Measurements from ENCODE around the gene TNNI3K.

Gene TNNI3K

DNA sequence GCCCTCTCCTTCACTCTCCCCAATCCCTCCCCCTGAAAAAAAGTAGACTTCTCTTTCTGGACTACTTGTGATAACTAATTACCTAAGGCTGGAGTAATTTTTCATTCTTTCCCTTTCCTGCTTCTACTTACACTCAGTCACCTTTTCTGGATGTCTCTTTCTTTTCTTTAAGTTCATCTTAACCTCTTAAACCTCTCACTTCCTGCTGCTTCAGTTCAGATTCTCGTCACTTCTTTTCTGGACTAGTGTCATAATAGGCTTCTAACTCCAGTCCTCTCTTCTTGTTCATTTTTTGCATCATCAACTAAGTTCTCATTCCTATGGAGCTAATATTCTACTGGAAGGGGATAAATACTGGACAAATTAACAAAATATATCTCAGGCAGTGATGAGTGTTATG is 201.8 kb downstream of the TNNI3K start:
- no peak for DNase-seq (ENCODE audit: low read depth)

- DNase-seq (ENCODE audit: low read depth) = no peak
These were observed 216.8 kb downstream of the TNNI3K start for GRCh38 chr1:74452035-74452434.

- DNase-seq (ENCODE audit: low read depth) = no peak
These were observed 218.1 kb downstream of the TNNI3K start for GRCh38 chr1:74453277-74453676.

GRCh38 chr1:74455390-74455789 is 220.2 kb downstream of the TNNI3K start:
- no peak for DNase-seq (ENCODE audit: low read depth)

DNA sequence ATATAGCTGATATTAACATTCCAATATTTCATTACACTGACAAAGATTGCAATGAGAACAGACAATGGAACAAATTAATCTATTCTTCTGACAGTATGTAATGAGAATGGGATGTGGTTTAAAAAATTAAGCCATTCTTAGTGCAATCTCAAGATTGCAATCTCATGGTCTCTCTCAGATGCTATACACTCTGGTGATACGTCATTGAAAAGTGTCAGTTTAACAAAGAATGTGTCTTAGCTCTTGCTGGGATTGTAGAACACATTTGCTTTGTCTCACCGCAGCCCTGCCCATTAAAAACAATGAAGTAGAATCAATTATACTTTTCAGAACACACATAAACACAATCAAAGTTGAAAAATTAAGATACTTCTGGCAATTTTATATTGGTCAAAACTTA is 222.1 kb downstream of the TNNI3K start:
- DNase-seq (ENCODE audit: low read depth) = no peak

- DNase-seq (ENCODE audit: low read depth) = peak; percentile 21
These were observed 228.3 kb downstream of the TNNI3K start for GRCh38 chr1:74463333-74463988.

- no peak for DNase-seq (ENCODE audit: low read depth)
These were observed 228.8 kb downstream of the TNNI3K start for GRCh38 chr1:74464037-74464436.

- DNase-seq (ENCODE audit: low read depth) = no peak
These were observed 230.1 kb downstream of the TNNI3K start for GRCh38 chr1:74465193-74465681.

DNA sequence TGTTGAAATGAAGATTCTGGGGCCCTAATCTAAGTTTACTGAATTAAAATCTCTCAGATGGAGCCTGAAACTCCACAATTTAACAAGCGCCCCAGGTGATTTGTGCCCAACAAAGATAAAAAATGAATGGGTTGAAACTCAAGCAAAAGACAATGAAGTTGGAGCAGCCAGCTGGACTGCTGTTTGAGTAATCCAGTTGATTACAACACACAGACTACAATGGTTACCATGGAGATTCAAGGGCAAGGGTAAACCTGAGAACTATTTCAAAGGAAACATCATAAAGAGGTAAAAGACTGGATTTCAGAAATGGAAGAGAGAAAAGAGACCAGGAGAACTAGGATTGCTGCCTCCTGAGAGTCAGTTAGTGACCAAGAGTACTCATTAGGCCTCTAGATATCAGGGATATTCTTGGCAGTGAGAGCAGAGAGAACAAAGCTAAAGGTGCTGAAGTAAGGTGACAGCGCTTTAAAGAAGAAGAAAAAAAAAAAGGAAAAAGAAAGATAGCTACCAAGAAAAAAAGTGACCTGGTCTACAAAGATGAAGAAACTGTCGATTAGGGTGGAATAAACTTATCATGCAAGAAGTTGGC is 232.7 kb downstream of the TNNI3K start:
- peak; percentile 25 for DNase-seq (ENCODE audit: low read depth)

- DNase-seq (ENCODE audit: low read depth) = peak; percentile 33
These were observed 233.9 kb downstream of the TNNI3K start for GRCh38 chr1:74468982-74469603.

GRCh38 chr1:74470251-74470650 is 235.1 kb downstream of the TNNI3K start:
- DNase-seq (ENCODE audit: low read depth) = no peak

- DNase-seq (ENCODE audit: low read depth) = no peak
These were observed 235.7 kb downstream of the TNNI3K start for GRCh38 chr1:74470936-74471335.

DNA sequence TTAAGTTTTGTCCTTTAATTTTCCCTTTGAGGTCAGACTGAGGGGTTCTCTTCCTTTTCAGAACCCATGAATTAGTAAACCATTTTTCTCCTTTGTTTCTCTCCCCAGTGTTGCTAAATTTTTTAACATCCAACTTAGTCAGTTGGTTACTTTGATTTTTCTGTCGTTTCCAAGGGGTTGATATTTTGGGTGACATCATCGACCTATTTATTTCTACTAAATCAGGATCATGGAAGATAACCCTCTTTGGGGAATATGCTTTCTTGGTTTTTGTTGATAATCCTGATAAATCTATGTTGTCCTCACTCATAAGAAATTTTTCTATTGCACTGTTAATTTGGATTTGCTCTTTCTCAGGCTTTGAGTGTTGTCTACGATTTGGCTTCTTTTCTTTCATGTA is 236.3 kb downstream of the TNNI3K start:
- no peak for DNase-seq (ENCODE audit: low read depth)

DNA sequence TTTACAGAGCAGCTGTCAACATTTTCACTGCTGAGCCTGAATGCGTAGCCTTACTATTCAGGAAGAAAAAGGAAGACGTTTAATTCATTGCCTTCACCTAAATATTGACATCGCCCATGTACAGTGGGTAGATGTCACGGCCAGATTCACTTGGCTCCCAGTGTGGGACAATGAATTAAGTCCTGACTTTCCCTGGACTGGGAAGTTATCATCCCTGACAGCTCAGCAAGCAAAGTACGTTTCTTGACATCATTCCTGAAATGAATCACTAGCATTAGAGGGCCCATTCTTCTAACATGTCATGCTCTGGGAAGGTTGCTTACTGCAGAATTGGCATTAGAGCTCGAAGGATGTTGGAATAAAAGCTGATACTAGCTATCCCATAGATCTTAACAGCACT is 239.4 kb downstream of the TNNI3K start:
- no peak for DNase-seq (ENCODE audit: low read depth)

- DNase-seq (ENCODE audit: low read depth) = no peak
These were observed 243.8 kb downstream of the TNNI3K start for GRCh38 chr1:74478979-74479378.

- DNase-seq (ENCODE audit: low read depth) = no peak
These were observed 244.9 kb downstream of the TNNI3K start for GRCh38 chr1:74480068-74480467.

DNA sequence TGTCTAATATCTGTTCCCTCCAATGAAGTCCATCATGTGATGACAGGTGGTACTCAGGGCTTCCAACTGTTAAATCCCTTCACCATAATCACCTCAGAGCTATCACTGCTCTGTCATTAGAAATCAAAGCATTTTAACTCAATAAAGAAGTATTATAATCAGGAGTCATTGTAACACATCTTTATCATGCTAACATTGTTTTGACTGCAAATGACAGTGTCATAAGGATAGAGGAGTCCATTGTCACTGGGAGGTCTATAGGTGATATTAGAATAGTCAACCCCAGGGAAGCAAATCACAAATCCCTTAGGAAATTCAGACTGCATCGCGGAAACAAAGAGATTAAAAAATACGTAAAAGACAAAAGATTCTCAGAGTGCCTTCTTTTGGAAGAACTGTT is 246.4 kb downstream of the TNNI3K start:
- DNase-seq (ENCODE audit: low read depth) = no peak

DNA sequence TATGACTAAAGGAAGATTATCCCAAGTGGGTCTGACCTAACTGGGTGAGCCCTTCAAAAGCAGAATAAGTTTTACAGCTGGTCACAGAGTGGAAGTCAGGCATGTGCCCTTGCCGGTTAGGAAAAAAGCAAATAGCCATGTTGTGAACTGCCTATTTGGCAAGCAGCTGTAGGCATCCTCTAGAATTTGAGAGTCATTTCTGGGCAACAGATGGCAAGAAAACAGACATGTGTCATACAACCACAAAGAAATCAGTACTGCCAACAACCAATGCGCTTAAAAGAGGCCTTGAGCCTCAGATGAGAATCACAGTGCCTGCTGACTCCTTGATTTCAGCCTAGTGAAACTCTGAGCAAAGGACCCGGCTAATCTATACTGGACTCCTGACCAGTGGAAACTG is 250.4 kb downstream of the TNNI3K start:
- DNase-seq (ENCODE audit: low read depth) = no peak

DNA sequence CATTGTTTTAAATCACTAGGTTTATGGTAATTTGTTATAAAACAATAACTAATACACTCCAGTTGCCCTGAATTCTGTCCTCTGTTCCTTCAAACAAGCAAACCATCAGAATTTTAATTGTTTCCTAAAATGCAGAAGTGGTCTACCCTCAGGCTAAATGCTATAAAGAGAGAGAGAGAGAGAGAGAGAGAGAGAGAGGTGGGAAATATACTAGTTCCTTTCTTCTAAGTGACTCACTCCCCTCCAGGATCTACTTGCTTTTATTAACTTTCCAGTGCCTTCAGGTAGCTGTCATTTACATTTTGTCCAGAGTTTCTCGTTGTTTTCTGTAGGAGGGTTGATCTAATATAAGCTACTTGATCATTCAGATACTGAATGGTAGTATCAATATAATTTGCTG is 250.8 kb downstream of the TNNI3K start:
- DNase-seq (ENCODE audit: low read depth) = no peak

- no peak for DNase-seq (ENCODE audit: low read depth)
These were observed 261.5 kb downstream of the TNNI3K start for GRCh38 chr1:74496669-74497068.

GRCh38 chr1:74498901-74499300 is 263.7 kb downstream of the TNNI3K start:
- DNase-seq (ENCODE audit: low read depth) = no peak

DNA sequence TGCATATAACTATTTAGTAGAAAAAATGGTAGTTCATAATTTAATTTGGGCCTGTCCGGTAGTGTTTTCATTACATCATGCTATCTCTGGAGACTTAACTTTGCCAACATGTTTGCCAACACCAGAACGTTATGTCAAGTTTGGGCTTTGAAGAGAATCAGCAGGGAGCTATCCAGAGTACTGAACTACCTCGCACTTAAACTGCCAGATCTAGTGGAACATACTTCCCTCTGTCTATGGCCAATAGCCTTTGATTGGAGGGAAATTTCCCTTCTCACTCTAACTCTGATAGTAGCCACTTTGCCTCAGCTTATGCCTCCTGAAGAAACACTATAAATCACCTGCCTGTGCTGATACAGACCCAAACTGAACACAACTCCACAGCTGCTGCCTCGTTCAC is 267.2 kb downstream of the TNNI3K start:
- DNase-seq (ENCODE audit: low read depth) = peak; percentile 52

DNA sequence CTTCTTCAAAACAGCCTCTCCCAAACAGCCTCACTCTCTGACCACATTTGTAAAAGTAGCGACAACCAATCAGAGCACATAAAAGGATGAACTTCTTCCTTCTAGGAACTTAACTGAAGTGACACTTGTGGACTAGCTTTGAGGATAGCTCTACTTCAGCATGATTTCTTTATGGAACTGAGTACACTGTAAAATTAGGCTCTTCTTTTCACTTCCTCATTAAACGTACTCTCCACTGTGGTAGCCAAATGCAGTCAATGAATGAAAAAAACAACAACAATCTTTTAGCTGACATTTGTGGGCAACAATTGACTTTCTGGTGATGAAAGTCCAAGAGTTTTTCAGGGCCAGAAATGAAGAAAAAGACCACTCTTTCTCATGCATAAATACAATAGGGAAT is 267.7 kb downstream of the TNNI3K start:
- no peak for DNase-seq (ENCODE audit: low read depth)
